ENCODE measurements around the gene ADGRG2.

DNA sequence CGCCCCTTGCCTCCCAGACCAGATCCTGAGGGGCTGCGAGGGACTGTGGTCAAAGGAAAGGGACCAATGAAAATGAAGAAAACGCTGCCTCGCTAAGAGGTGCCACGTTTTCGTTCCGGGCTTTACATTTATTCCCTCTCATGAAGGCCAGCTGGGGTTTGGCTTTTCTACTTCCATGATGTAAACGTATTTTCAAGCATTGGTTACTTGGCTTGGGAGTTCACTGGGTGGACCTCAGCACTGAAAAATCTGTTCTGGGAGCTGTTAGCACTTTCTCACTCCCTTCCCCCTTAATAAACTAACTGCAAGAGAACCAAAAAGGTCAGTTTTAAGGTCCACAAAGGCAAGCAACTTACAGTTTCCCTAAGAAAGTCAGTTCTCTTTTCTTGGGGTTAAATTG lies 40.6 kb upstream of the ADGRG2 start:
- TF ChIP-seq, protein P1, sequence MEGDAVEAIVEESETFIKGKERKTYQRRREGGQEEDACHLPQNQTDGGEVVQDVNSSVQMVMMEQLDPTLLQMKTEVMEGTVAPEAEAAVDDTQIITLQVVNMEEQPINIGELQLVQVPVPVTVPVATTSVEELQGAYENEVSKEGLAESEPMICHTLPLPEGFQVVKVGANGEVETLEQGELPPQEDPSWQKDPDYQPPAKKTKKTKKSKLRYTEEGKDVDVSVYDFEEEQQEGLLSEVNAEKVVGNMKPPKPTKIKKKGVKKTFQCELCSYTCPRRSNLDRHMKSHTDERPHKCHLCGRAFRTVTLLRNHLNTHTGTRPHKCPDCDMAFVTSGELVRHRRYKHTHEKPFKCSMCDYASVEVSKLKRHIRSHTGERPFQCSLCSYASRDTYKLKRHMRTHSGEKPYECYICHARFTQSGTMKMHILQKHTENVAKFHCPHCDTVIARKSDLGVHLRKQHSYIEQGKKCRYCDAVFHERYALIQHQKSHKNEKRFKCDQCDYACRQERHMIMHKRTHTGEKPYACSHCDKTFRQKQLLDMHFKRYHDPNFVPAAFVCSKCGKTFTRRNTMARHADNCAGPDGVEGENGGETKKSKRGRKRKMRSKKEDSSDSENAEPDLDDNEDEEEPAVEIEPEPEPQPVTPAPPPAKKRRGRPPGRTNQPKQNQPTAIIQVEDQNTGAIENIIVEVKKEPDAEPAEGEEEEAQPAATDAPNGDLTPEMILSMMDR (IDR thresholded peaks at IDR 0.05): no peak
- no peak for TF ChIP-seq POLR2A (IDR thresholded peaks at IDR 0.05)

All from thyroid gland (tissue), 4 donors.